Erythroblast (primary cell): Measurements from ENCODE around the gene SGK1.

Experiments used
- GATA1 ChIP-seq: IDR thresholded peaks from 2 replicates; pipeline ENCODE4 v1.6.1; 2011; ENCODE audit warnings: low read depth, mild to moderate bottlenecking, control low read depth, low read length, moderate library complexity
- POLR2A ChIP-seq: IDR thresholded peaks from 2 replicates; pipeline ENCODE4 v1.6.1; 2011; ENCODE audit warnings: mild to moderate bottlenecking, low read length

DNA sequence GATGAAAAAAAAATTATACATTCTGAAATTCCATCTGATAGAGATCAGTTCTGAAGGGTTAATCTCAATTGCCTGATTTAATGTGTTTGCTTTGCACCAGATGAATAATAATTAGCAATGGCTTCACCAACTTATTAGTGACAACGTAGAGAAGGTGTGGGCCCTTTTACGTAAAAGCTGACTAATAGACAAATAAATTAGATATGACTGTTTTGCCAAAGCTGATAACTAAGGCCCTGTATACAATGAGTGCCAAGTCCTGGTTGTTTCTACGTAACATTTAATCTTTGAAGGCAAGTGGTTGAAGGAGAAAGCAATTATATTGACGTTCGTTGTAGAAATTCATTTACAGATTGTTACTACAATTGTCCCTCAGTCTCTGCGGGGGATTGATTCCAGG lies 10.8 kb downstream of the SGK1 start:
- TF ChIP-seq POLR2A: no peak
- no peak for TF ChIP-seq GATA1
